ENCODE data around the gene COPG1. TPM values are rescaled to one million over a fixed set of nuclear protein-coding genes. Genes with fewer than 3 reads are reported as not detected.
A peak's percentile ranks its signal among the peaks of the same experiment; 100 is the strongest.
"Not testable (repeated sequence)": the region's sequence is repeated elsewhere in the genome, so short reads cannot be mapped to it uniquely, and the experiment has no call there.

COPG1 gene
- total and polyA plus RNA-seq, 11 donors, result 78.6 to 121 (median 93.9) TPM

- H3K36me3 ChIP-seq, result no peaks in the 10 kb centered on the region
- H3K4me3 ChIP-seq, result no peak overlapping the region
- WGBS, 4 donors, result 61 to 78% (median 74%) methylated on average over 6 of the region's 6 CpGs
- ATAC-seq (no peak), DNase-seq (no peak)
- peak overlapping the region in 10 of 12 donors; percentile 38 to 93 (median 50) for H3K27ac ChIP-seq
- H3K9me3 ChIP-seq, result no peaks in the 10 kb centered on the region
- intact Hi-C loops (cut with DNase I), result loop anchor here in 4 of 10 donors (2.0 to 10.0 kb wide), 4 partner anchors 63 to 268 kb away; no protein-coding TSS in a partner anchor
- no peak for TF ChIP-seq CTCF (IDR thresholded peaks at IDR 0.05)
- TF ChIP-seq POLR2A (IDR thresholded peaks at IDR 0.05), result no peak
- peaks cover 0 to 47% (median 6%) of the 10 kb centered on the region in 12 donors for H3K4me1 ChIP-seq
- no peaks in the 10 kb centered on the region for H3K27me3 ChIP-seq
Observed at GRCh38 chr3:129239991-129240390, 9.4 kb upstream of the COPG1 start.

GRCh38 chr3:129240436-129240835 is 9.0 kb upstream of the COPG1 start:
- TF ChIP-seq POLR2A (IDR thresholded peaks at IDR 0.05) (no peak), CTCF (IDR thresholded peaks at IDR 0.05) (no peak)
- Histone ChIP-seq H3K27me3 (no peaks in the 10 kb centered on the region), H3K9me3 (no peaks in the 10 kb centered on the region), H3K27ac (peak overlapping the region in 10 of 12 donors; percentile 38 to 93 (median 50)), H3K4me3 (no peak overlapping the region), H3K36me3 (no peaks in the 10 kb centered on the region), H3K4me1 (peaks cover 0 to 47% (median 9%) of the 10 kb centered on the region in 12 donors)
- peak in 2 of 5 donors; percentile 16 to 51 for DNase-seq
- 44 to 50% (median 46%) methylated on average over 2 to 3 of the region's 3 CpGs for WGBS, 4 donors
- peak; percentile 28 to 88 (median 62) for ATAC-seq
- intact Hi-C loops (cut with DNase I), result loop anchor here in 4 of 10 donors (5.0 to 10.0 kb wide), 3 partner anchors 63 to 268 kb away; no protein-coding TSS in a partner anchor

- Histone ChIP-seq H3K36me3 (no peaks in the 10 kb centered on the region), H3K4me1 (peaks cover 0 to 45% (median 18%) of the 10 kb centered on the region in 12 donors), H3K27ac (peak overlapping the region in 11 of 12 donors; percentile 22 to 81 (median 61)), H3K27me3 (no peaks in the 10 kb centered on the region), H3K9me3 (no peaks in the 10 kb centered on the region), H3K4me3 (no peak overlapping the region)
- TF ChIP-seq CTCF (IDR thresholded peaks at IDR 0.05) (no peak), POLR2A (IDR thresholded peaks at IDR 0.05) (no peak)
- ATAC-seq (no peak), DNase-seq (no peak)
- 84 to 92% (median 89%) methylated on average over 5 of the region's 5 CpGs for WGBS, 4 donors
- intact Hi-C loops (cut with DNase I), result loop anchor here in 9 of 10 donors (1.0 to 10.0 kb wide), 10 partner anchors 62 to 278 kb away; partner anchors contain the start of gene CNBP (in 6 of the 9)
Observed at GRCh38 chr3:129245141-129245540, 4.3 kb upstream of the COPG1 start.

- WGBS, 4 donors, result 18 to 22% (median 20%) methylated on average over 11 of the region's 11 CpGs
Observed at GRCh38 chr3:129245641-129246306, 3.6 kb upstream of the COPG1 start.

More at GRCh38 chr3:129245641-129246306, 3.6 kb upstream of the COPG1 start:
- H3K36me3 ChIP-seq, H3K27me3 ChIP-seq, H3K9me3 ChIP-seq: not testable (repeated sequence)
- DNase-seq (peak; percentile 83 to 91 (median 84)), ATAC-seq (peak; percentile 85 to 89 (median 88))
- intact Hi-C loops (cut with DNase I), result loop anchor here in 9 of 10 donors (1.0 to 10.0 kb wide), 11 partner anchors 63 to 278 kb away; partner anchors contain the start of gene CNBP (in 6 of the 9)
- Histone ChIP-seq H3K27ac (peak overlapping the region in 11 of 12 donors; percentile 22 to 81 (median 61)), H3K4me3 (peak overlapping the region in 3 of 12 donors; percentile 4 to 30 (median 23)), H3K4me1 (peaks cover 0 to 45% (median 24%) of the 10 kb centered on the region in 12 donors)
- TF ChIP-seq CTCF (IDR thresholded peaks at IDR 0.05), result peak; percentile 80 to 98 (median 94)
